A673 (cell line): Measurements from ENCODE around the gene RPS6KA2. TPM values are rescaled to one million over a fixed set of nuclear protein-coding genes. Genes with fewer than 3 reads are reported as not detected.

Experiments
- BruUV-seq: library from RNA; stranded (reverse); fragments of 400-500 nt; replicated peaks from 2 replicates; lab custom pipeline; 2021; lab: Mats Ljungman, UMichigan
- CTCF ChIA-PET: fragments of 300-600 bp; sonication (Branson Sonifier 250); formaldehyde crosslinking; loops from one replicate; lab custom pipeline; 2022; ENCODE audit warnings: antibody characterized with exemption; lab: Charles Lee
- POLR2A ChIA-PET: fragments of 300-600 bp; sonication (Branson Sonifier 250); formaldehyde crosslinking; loops from one replicate; lab custom pipeline; 2022; ENCODE audit warnings: antibody characterized with exemption; ENCODE audit not compliant: low non-redundant PET; lab: Charles Lee
- DNase-seq: peaks from one replicate; pipeline ENCODE4 v3.0.0-alpha.2; 2015; ENCODE audit warnings: low spot score
- H3K27ac ChIP-seq: fragments of 200-600 bp; sonication (generic); 2 replicates; pipeline ENCODE4 v1.5.1; 2016; ENCODE audit warnings: mixed run types, low read depth, mild to moderate bottlenecking, mixed read lengths, antibody characterized with exemption, low read length; ENCODE audit not compliant: poor library complexity, severe bottlenecking
- H3K27me3 ChIP-seq: fragments of 200-600 bp; sonication (generic); replicated peaks from 2 replicates; pipeline ENCODE4 v1.6.1; 2017; ENCODE audit warnings: mixed run types, low read depth, mild to moderate bottlenecking, mixed read lengths, antibody characterized with exemption, low read length; ENCODE audit not compliant: insufficient read depth, poor library complexity
- H3K36me3 ChIP-seq: fragments of 200-600 bp; sonication (generic); 2 replicates; pipeline ENCODE4 v1.6.1; 2016; ENCODE audit warnings: mixed run types, mild to moderate bottlenecking, mixed read lengths, antibody characterized with exemption, low read length; ENCODE audit not compliant: insufficient read depth, poor library complexity, severe bottlenecking
- H3K4me1 ChIP-seq: fragments of 200-600 bp; sonication (generic); 2 replicates; pipeline ENCODE4 v1.6.1; 2017; ENCODE audit warnings: mixed run types, mild to moderate bottlenecking, mixed read lengths, antibody characterized with exemption, low read length; ENCODE audit not compliant: insufficient read depth, poor library complexity, severe bottlenecking
- H3K4me3 ChIP-seq: fragments of 200-600 bp; sonication (generic); 2 replicates; pipeline ENCODE4 v1.5.1; 2016; ENCODE audit warnings: low read depth, mixed run types, mild to moderate bottlenecking, mixed read lengths, low read length; ENCODE audit not compliant: poor library complexity, severe bottlenecking
- H3K9me3 ChIP-seq: fragments of 200-600 bp; sonication (generic); 2 replicates; pipeline ENCODE4 v1.6.1; 2016; ENCODE audit warnings: mixed run types, low read depth, mild to moderate bottlenecking, mixed read lengths, antibody characterized with exemption, low read length; ENCODE audit not compliant: poor library complexity, severe bottlenecking
- EZH2 ChIP-seq: fragments of 200-600 bp; sonication (generic); IDR thresholded peaks from 2 replicates; pipeline ENCODE4 v1.6.1; 2017; ENCODE audit warnings: borderline replicate concordance, low read depth, mild to moderate bottlenecking, mixed read lengths, antibody characterized with exemption, low read length; ENCODE audit not compliant: poor library complexity, severe bottlenecking
- intact Hi-C: fragments of 100-400 bp; cut with micrococcal nuclease; formaldehyde crosslinking; loops from one replicate; pipeline ENCODE4 v1.10.0; 2022; ENCODE audit not compliant: unreplicated experiment
- total RNA-seq: library from RNA; stranded (reverse); gene quantifications from 2 replicates; pipeline ENCODE4 v1.2.3, GENCODE V29; 2021
- TF ChIP-seq, protein P1 (sequence below): fragments of 300-800, 200-600 bp; sonication (generic); conservative IDR thresholded peaks from 2 replicates; pipeline ENCODE4 v1.5.1; 2017; ENCODE audit warnings: low read depth, mild to moderate bottlenecking, antibody characterized with exemption, low read length, moderate library complexity, mixed read lengths

RPS6KA2 gene
- total RNA-seq, 1 experiment from 2014 or later: 30.1 TPM

DNA sequence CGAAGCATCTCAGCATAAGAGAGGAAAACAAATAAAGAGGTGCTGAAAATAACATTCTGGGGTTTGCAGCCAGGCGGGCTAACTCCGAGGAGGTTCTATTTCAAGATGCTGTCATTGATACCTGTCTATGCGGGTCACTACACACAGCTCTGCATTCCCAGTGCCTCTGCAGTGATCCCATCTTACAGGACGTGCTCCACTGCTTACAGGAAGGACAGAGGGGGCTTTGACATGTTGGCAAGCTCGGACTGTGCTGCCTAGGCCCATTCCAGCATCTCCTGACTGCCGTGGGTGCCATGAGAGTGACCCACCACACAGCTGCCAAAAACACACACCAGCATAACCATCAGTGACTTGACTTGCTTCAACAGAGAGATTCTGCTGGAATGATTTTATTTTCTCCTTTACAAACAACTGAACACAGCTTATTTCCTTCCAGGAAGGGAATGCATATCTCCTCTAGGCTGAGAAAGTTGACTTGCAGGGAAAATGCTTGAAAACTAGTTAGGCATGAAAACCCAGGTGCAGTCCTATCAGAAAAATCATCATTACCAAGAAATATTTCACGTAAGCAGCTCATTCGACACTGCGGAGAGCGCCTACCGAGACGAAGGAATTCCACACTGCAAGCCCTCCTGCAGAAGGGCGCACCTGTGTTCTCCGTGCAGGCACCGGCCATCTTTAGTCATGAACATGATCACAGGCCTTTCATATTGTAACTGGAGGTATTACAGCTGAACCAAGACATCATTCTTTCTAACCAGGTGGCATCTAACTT lies 103.1 kb downstream of the RPS6KA2 start:
- TF ChIP-seq, protein P1, sequence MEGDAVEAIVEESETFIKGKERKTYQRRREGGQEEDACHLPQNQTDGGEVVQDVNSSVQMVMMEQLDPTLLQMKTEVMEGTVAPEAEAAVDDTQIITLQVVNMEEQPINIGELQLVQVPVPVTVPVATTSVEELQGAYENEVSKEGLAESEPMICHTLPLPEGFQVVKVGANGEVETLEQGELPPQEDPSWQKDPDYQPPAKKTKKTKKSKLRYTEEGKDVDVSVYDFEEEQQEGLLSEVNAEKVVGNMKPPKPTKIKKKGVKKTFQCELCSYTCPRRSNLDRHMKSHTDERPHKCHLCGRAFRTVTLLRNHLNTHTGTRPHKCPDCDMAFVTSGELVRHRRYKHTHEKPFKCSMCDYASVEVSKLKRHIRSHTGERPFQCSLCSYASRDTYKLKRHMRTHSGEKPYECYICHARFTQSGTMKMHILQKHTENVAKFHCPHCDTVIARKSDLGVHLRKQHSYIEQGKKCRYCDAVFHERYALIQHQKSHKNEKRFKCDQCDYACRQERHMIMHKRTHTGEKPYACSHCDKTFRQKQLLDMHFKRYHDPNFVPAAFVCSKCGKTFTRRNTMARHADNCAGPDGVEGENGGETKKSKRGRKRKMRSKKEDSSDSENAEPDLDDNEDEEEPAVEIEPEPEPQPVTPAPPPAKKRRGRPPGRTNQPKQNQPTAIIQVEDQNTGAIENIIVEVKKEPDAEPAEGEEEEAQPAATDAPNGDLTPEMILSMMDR: no peak
- no peak for TF ChIP-seq EZH2
- H3K4me1 ChIP-seq: no peaks in the 10 kb centered on the region
- CTCF ChIA-PET: no interaction called here

DNA sequence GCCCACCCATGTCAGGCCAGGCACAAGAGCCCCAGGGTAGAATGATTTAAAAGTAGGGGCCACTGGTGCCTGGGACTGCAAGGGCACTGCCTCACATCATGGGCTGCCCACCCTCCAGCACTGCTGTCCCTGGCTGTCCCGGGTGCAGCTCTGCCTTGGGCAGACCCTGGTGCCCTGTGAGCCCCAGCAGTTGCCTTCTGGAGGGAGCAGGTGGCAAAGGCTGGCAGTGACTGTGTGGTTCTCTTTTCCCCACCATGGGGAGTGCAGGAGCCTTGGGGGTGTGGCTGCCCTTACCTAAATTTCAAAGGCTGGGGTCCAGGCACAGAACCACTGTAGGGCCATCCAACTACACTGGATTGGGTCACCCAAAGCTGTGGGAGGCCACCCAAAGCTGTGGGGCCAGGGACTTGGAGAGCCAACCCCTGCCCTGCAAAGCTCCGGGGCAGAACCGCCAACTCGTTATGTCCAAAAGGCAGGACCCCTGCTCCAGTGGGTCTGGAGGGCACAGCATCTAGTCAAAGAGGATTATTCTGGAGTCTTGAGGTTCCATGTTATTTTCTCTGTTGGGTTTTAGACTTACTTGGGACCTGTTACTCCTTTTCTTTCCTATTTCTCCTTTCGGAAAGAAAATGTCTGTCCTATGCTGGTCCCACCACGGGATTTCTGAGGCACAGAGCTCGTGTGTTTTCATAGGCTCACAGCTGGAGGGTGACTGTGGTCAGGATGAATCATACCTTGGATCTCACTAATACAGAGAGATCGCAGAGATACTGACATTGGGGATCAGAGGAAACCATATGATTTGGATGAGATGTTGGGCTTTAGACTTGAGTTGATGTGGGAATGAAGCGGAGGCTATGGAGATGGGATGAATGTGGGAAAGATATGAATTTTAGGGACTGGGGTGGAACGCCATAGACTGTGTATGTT lies 105.9 kb downstream of the RPS6KA2 start:
- Histone ChIP-seq H3K27ac (no peak overlapping the region), H3K27me3 (no peaks in the 10 kb centered on the region), H3K4me1 (no peaks in the 10 kb centered on the region), H3K4me3 (no peak overlapping the region), H3K9me3 (peaks cover 7% of the 10 kb centered on the region), H3K36me3 (no peaks in the 10 kb centered on the region)
- BruUV-seq: no TSS peak
- ChIA-PET CTCF (no interaction called here), POLR2A (no interaction called here)
- intact Hi-C loops: no loop called here
- TF ChIP-seq, protein P1: no peak
- no peak for TF ChIP-seq EZH2
- no peak for DNase-seq

More for the DNA sequence above, 103.1 kb downstream of the RPS6KA2 start:
- no peaks in the 10 kb centered on the region for H3K36me3 ChIP-seq
- intact Hi-C loops: no loop called here
- no TSS peak for BruUV-seq
- H3K27ac ChIP-seq: no peak overlapping the region
- H3K4me3 ChIP-seq: no peak overlapping the region
- no peaks in the 10 kb centered on the region for H3K9me3 ChIP-seq
- H3K27me3 ChIP-seq: no peaks in the 10 kb centered on the region
- POLR2A ChIA-PET: no interaction called here
- DNase-seq: no peak

DNA sequence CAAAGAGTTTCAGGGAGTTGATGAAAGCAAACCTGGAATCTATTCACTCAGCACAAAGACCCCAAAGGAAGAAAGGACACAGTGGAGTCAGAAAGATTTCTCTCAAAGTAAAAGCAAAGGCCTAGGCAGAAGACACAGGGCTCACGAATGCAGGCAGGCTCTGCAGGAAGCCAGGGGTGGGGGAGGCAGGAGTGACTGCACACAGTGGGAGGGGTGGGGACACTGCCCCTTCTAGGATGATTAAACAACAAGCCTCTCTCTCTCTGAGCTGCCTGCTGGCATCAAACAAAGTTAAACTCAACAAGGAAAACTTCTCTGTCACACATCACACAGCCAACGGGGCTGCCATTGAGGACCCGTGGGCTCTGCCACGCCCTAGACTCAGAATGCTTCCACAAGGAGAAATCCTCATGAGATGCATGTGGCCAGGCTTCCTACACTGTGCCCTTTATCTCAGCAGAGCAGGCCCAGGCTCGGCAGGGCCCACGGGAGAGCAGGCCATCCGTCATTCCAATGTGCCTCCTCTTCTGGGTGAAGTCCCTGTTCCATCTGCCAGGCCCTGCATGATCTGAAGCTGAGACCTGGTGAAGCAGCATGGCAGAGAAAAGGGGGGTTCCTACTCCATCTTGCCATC lies 110.7 kb downstream of the RPS6KA2 start:
- Histone ChIP-seq H3K27me3 (no peaks in the 10 kb centered on the region), H3K27ac (no peak overlapping the region), H3K4me3 (no peak overlapping the region), H3K9me3 (peaks cover 7% of the 10 kb centered on the region), H3K4me1 (no peaks in the 10 kb centered on the region), H3K36me3 (no peaks in the 10 kb centered on the region)
- no TSS peak for BruUV-seq
- intact Hi-C loops: no loop called here
- CTCF ChIA-PET: no interaction called here
- TF ChIP-seq EZH2: no peak
- TF ChIP-seq, protein P1: no peak
- POLR2A ChIA-PET: interaction anchor here (0.6 kb wide), 1 partner anchor 12 kb away, joined by 4 read pairs; no protein-coding TSS in a partner anchor
- DNase-seq: no peak
